OCI-LY1 (cell line): ENCODE data around the gene CLEC18B.
"Not testable (repeated sequence)": the region's sequence is repeated elsewhere in the genome, so short reads cannot be mapped to it uniquely, and the experiment has no call there.

ENCODE experiments used
- H2AFZ ChIP-seq: fragments of 200-600 bp; sonication (generic), shearing (Covaris generic); 2 replicates; pipeline ENCODE4 v1.6.0; 2014; ENCODE audit warnings: antibody characterized with exemption, mild to moderate bottlenecking, low read length
- H3F3A ChIP-seq: fragments of 200-600 bp; sonication (generic), shearing (Covaris generic); 2 replicates; pipeline ENCODE4 v1.6.0; 2014; ENCODE audit warnings: mild to moderate bottlenecking, antibody characterized with exemption, low read length, moderate library complexity; ENCODE audit not compliant: insufficient read depth
- H3K27ac ChIP-seq: fragments of 200-600 bp; sonication (generic); 2 replicates; pipeline ENCODE4 v1.5.1; 2014; ENCODE audit warnings: low read length, mixed run types, mild to moderate bottlenecking, low read depth; ENCODE audit not compliant: poor library complexity, severe bottlenecking
- H3K27me3 ChIP-seq: fragments of 200-600 bp; sonication (generic); 2 replicates; pipeline ENCODE4 v1.6.0; 2014; ENCODE audit warnings: antibody characterized with exemption, mild to moderate bottlenecking, low read length, moderate library complexity; ENCODE audit not compliant: insufficient read depth
- H3K36me3 ChIP-seq: fragments of 200-600 bp; sonication (generic); 2 replicates; pipeline ENCODE4 v1.6.1; 2014; ENCODE audit warnings: mild to moderate bottlenecking, antibody characterized with exemption, low read length, moderate library complexity, mixed read lengths; ENCODE audit not compliant: insufficient read depth
- H3K4me1 ChIP-seq: fragments of 200-600 bp; sonication (generic); 2 replicates; pipeline ENCODE4 v1.5.1; 2014; ENCODE audit warnings: mild to moderate bottlenecking, low read length, moderate library complexity; ENCODE audit not compliant: insufficient read depth, severe bottlenecking
- H3K4me2 ChIP-seq: fragments of 200-600 bp; sonication (generic), shearing (Covaris generic); 2 replicates; pipeline ENCODE4 v1.6.1; 2014; ENCODE audit warnings: low read length
- H3K4me3 ChIP-seq: fragments of 200-600 bp; sonication (generic); 2 replicates; pipeline ENCODE4 v1.5.1; 2014; ENCODE audit warnings: low read length, low read depth, mild to moderate bottlenecking, mixed read lengths; ENCODE audit not compliant: poor library complexity, severe bottlenecking
- H3K79me2 ChIP-seq: fragments of 200-600 bp; shearing (Covaris generic); 2 replicates; pipeline ENCODE4 v1.6.1; 2016; ENCODE audit warnings: mixed run types, low read length, mixed read lengths; ENCODE audit not compliant: insufficient read depth
- H3K9ac ChIP-seq: fragments of 200-600 bp; sonication (generic), shearing (Covaris generic); 2 replicates; pipeline ENCODE4 v1.6.1; 2014; ENCODE audit warnings: mild to moderate bottlenecking, low read length, mixed read lengths
- H3K9me2 ChIP-seq: fragments of 200-600 bp; sonication (generic), shearing (Covaris generic); 2 replicates; pipeline ENCODE4 v1.6.1; 2014; ENCODE audit warnings: low read depth, mild to moderate bottlenecking, low read length, mixed read lengths
- H3K9me3 ChIP-seq: fragments of 200-600 bp; shearing (Covaris generic); 2 replicates; pipeline ENCODE4 v1.6.1; 2014; ENCODE audit warnings: low read length, mixed read lengths
- H4K20me1 ChIP-seq: fragments of 200-600 bp; sonication (generic), shearing (Covaris generic); 2 replicates; pipeline ENCODE4 v1.6.0; 2016; ENCODE audit warnings: mild to moderate bottlenecking, low read length; ENCODE audit not compliant: insufficient read depth
- EZH2 ChIP-seq: fragments of 200-600 bp; sonication (generic), shearing (Covaris generic); IDR thresholded peaks from 2 replicates; pipeline ENCODE4 v1.8.0; 2017; ENCODE audit warnings: borderline replicate concordance, mixed run types, mild to moderate bottlenecking, antibody characterized with exemption, low read length, moderate library complexity, mixed read lengths
- TF ChIP-seq, protein P1 (sequence below): fragments of 200-600 bp; sonication (generic), shearing (Covaris generic); IDR thresholded peaks from 2 replicates; pipeline ENCODE4 v1.5.1; 2017; ENCODE audit warnings: mild to moderate bottlenecking, antibody characterized with exemption, low read length, moderate library complexity, mixed read lengths

Gene CLEC18B

GRCh38 chr16:74382339-74383034 is 38.8 kb downstream of the CLEC18B start:
- H3K27me3 ChIP-seq, H3K9ac ChIP-seq, H3K4me3 ChIP-seq, H3K36me3 ChIP-seq, H3K4me1 ChIP-seq, H3F3A ChIP-seq, H3K27ac ChIP-seq, H3K9me3 ChIP-seq, H2AFZ ChIP-seq, H4K20me1 ChIP-seq, H3K4me2 ChIP-seq, H3K9me2 ChIP-seq, H3K79me2 ChIP-seq: not testable (repeated sequence)

DNA sequence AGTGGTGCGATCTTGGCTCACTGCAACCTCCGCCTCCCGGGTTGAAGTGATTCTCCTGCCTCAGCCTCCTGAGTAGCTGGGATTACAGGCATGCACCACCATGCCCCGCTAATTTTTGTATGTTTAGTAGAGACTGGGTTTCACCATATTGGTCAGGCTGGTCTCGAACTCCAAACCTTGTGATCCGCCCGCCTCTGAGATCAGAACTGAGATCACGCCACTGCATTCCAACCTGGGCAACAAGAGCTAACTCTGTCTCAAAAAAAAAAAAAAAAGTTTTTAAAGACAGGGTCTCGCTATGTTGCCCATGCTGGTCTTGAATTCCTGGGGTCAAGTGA is 47.5 kb downstream of the CLEC18B start:
- H4K20me1 ChIP-seq, H3K27me3 ChIP-seq, H3K79me2 ChIP-seq, H3K36me3 ChIP-seq, H3K27ac ChIP-seq, H2AFZ ChIP-seq, H3K4me2 ChIP-seq, H3K9me3 ChIP-seq, H3F3A ChIP-seq, H3K4me3 ChIP-seq, H3K9me2 ChIP-seq, H3K4me1 ChIP-seq, H3K9ac ChIP-seq: not testable (repeated sequence)

GRCh38 chr16:74372953-74373846 is 48.1 kb downstream of the CLEC18B start:
- Histone ChIP-seq H3K4me2 (no peak overlapping the region), H3F3A (no peaks in the 10 kb centered on the region), H4K20me1 (no peaks in the 10 kb centered on the region), H2AFZ (no peak overlapping the region), H3K4me1 (peaks cover 7% of the 10 kb centered on the region), H3K9ac (no peak overlapping the region), H3K36me3 (no peaks in the 10 kb centered on the region), H3K79me2 (no peaks in the 10 kb centered on the region), H3K9me3 (no peaks in the 10 kb centered on the region), H3K9me2 (no peaks in the 10 kb centered on the region), H3K4me3 (no peak overlapping the region), H3K27ac (no peak overlapping the region), H3K27me3 (0 out of 2 replicates have a peak, but pooled peaks cover 4% of the 10 kb centered on the region)
- TF ChIP-seq EZH2 = no peak
- TF ChIP-seq, protein P1, sequence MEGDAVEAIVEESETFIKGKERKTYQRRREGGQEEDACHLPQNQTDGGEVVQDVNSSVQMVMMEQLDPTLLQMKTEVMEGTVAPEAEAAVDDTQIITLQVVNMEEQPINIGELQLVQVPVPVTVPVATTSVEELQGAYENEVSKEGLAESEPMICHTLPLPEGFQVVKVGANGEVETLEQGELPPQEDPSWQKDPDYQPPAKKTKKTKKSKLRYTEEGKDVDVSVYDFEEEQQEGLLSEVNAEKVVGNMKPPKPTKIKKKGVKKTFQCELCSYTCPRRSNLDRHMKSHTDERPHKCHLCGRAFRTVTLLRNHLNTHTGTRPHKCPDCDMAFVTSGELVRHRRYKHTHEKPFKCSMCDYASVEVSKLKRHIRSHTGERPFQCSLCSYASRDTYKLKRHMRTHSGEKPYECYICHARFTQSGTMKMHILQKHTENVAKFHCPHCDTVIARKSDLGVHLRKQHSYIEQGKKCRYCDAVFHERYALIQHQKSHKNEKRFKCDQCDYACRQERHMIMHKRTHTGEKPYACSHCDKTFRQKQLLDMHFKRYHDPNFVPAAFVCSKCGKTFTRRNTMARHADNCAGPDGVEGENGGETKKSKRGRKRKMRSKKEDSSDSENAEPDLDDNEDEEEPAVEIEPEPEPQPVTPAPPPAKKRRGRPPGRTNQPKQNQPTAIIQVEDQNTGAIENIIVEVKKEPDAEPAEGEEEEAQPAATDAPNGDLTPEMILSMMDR = no peak

DNA sequence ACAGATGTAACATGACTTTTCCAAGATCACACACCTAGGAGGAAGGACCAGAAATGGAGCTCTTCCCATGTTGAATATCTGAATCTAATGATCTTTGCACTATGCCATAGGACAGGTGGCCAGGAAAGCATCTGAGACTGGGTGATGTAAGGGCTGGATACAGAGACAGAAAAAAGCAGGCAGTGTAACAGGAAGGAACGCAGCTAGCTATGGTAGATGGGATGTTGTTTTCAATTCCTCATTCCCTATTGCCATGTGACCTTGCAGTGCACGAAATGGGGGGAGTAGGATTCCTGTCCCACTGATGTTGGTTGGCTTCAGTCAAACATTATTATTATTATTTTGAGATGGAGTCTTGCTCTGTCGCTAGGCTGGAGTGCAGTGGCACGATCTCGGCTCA is 48.9 kb downstream of the CLEC18B start:
- no peak for TF ChIP-seq EZH2
- TF ChIP-seq, protein P1 = no peak
- Histone ChIP-seq H3K4me1 (peaks cover 7% of the 10 kb centered on the region), H3K9ac (no peak overlapping the region), H2AFZ (no peak overlapping the region), H3K4me3 (no peak overlapping the region), H3K27ac (no peak overlapping the region), H3K9me2 (no peaks in the 10 kb centered on the region), H4K20me1 (no peaks in the 10 kb centered on the region), H3K4me2 (no peak overlapping the region), H3F3A (no peaks in the 10 kb centered on the region), H3K9me3 (no peaks in the 10 kb centered on the region), H3K79me2 (peaks cover 2% of the 10 kb centered on the region; the same call in 1 of the 2 replicates), H3K36me3 (no peaks in the 10 kb centered on the region), H3K27me3 (0 out of 2 replicates have a peak, but pooled peaks cover 4% of the 10 kb centered on the region)

DNA sequence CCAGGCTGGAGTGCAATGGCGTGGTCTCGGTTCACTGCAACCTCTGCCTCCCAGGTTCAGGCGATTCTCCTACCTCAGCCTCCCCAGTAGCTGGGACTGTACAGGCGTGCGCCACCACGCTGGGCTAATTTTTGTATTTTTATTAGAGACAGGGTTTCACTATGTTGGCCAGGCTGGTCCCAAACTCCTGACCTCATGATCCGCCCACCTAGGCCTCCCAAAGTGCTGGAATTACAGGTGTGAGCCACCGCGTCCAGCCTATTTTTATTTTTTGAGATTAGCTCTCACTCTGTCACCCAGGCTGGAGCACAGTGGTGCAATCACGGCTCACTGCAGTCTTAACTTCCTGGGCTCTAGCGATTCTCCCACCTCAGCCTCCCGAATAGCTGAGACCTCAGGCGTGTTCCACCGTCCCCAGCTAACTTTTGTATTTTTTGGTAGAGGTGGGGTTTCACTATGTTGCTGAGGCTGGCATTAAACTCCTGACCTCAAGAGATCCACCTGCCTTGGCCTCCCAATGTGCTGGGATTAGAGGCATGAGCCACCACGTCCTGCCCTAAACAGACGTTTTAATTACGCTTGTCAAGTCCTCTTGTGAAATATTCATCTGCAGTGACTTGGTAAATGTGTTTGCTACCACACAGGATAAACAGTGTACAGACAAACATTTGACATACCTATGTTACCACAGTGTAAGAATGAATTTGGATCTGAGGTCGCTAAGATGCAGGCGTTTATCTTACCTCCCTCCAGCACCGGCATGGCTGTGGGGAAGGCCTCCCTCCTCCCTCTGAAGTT is 50.7 kb downstream of the CLEC18B start:
- not testable (repeated sequence) for H3K4me2 ChIP-seq, H3K27me3 ChIP-seq, H3K9me2 ChIP-seq, H3K9ac ChIP-seq, H3K4me3 ChIP-seq, H2AFZ ChIP-seq, H3F3A ChIP-seq, H4K20me1 ChIP-seq, H3K36me3 ChIP-seq, H3K27ac ChIP-seq, H3K79me2 ChIP-seq, H3K9me3 ChIP-seq
- H3K4me1 ChIP-seq = peaks cover 18% of the 10 kb centered on the region
